HepG2 (cell line): ENCODE data around the gene RASA2. TPM values are rescaled to one million over a fixed set of nuclear protein-coding genes. Genes with fewer than 3 reads are reported as not detected.

Source experiments
- ATAC-seq: fragments of 200-7000 bp; cut with Tn5 transposase; 3 replicates; pipeline ENCODE4 v1.9.1; 2020; ENCODE audit warnings: mild to moderate bottlenecking, moderate library complexity
- BruUV-seq: library from RNA; stranded (reverse); fragments of 400-500 nt; replicated peaks from 2 replicates; lab custom pipeline; 2021; lab: Mats Ljungman, UMichigan
- CTCF ChIA-PET: fragments of 300-600 bp; formaldehyde crosslinking; extraction: SDS; loops from one replicate; lab custom pipeline; 2021; ENCODE audit warnings: low total read pairs, inconsistent platforms, low intra/inter-chr PET ratio; lab: Yijun Ruan, JAX
- POLR2A ChIA-PET: fragments of 350-600 bp; sonication (Branson Sonifier 250); formaldehyde crosslinking; loops from one replicate; lab custom pipeline; 2020; ENCODE audit warnings: antibody characterized with exemption, inconsistent platforms; lab: Yijun Ruan, JAX
- DNase-seq: peaks from one replicate; pipeline ENCODE4 v3.0.0-alpha.2; 2015; ENCODE audit warnings: low spot score
- FAIRE-seq: peaks from 3 replicates; lab custom pipeline; 2011; peaks lifted over from hg19 to GRCh38; lab: Jason Lieb, UNC
- H2AFZ ChIP-seq: one replicate; pipeline ENCODE4 v1.6.1; 2011; ENCODE audit warnings: low read length, inconsistent platforms
- H3K27ac ChIP-seq: fragments of 300-600 bp; 3 replicates; pipeline ENCODE4 v1.8.0; 2011; ENCODE audit warnings: mixed run types, mild to moderate bottlenecking, mixed read lengths, low read length, inconsistent platforms; ENCODE audit not compliant: insufficient read depth; ENCODE audit errors: extremely low read length
- H3K27me3 ChIP-seq, 2 experiments: fragments of 200-600 bp in 1 of 2; 2 replicates in 1 of 2; 3 replicates in 1 of 2; pipeline versions ENCODE4 v1.6.0 to v1.8.0; 2011; ENCODE audit warnings: low read length in 2 of 2, mild to moderate bottlenecking in 2 of 2, moderate library complexity in 2 of 2, inconsistent platforms in 1 of 2; ENCODE audit not compliant: insufficient read depth in 2 of 2, control insufficient read depth in 1 of 2
- H3K36me3 ChIP-seq, 2 experiments: fragments of 200-600 bp in 1 of 2; replicated peaks in 1 of 2; 2 replicates in 1 of 2; 3 replicates in 1 of 2; pipeline versions ENCODE4 v1.5.1 to v1.8.0; 2011; ENCODE audit warnings: low read length in 2 of 2, inconsistent platforms in 1 of 2; ENCODE audit not compliant: insufficient read depth in 2 of 2, control insufficient read depth in 1 of 2
- H3K4me1 ChIP-seq: 2 replicates; pipeline ENCODE4 v1.5.1; 2012; ENCODE audit warnings: low read length, inconsistent platforms; ENCODE audit not compliant: insufficient read depth
- H3K4me2 ChIP-seq: 2 replicates; pipeline ENCODE4 v1.6.0; 2011; ENCODE audit warnings: low read depth, low read length, inconsistent platforms
- H3K4me3 ChIP-seq, 3 experiments: fragments of 200-600 bp in 1 of 3; sonication (generic), shearing (Covaris generic) in 1 of 3; replicated peaks in 1 of 3; 2 replicates each; pipeline ENCODE4 v1.5.1; 2011 to 2016; ENCODE audit warnings: low read length in 3 of 3, inconsistent platforms in 2 of 3, low read depth in 2 of 3, mild to moderate bottlenecking in 2 of 3, control low read depth in 1 of 3, mixed read lengths in 1 of 3; ENCODE audit not compliant: insufficient read depth in 1 of 3
- H3K79me2 ChIP-seq: one replicate; pipeline ENCODE4 v1.6.1; 2011; ENCODE audit warnings: low read length, inconsistent platforms; ENCODE audit not compliant: insufficient read depth
- H3K9ac ChIP-seq: 2 replicates; pipeline ENCODE4 v1.6.0; 2011; ENCODE audit warnings: mild to moderate bottlenecking, low read depth, low read length, inconsistent platforms; ENCODE audit not compliant: insufficient read depth
- H3K9me3 ChIP-seq: 2 replicates; pipeline ENCODE4 v1.5.1; 2012; ENCODE audit warnings: mild to moderate bottlenecking, low read length
- H4K20me1 ChIP-seq: 2 replicates; pipeline ENCODE4 v1.6.0; 2011; ENCODE audit warnings: inconsistent platforms, mild to moderate bottlenecking, low read length, moderate library complexity; ENCODE audit not compliant: insufficient read depth
- ATF4 ChIP-seq, 2 experiments: fragments of 450-650 bp in 1 of 2; sonication (generic) in 1 of 2; formaldehyde crosslinking; IDR thresholded peaks; 2 replicates each; pipeline versions ENCODE4 v1.5.0 to v1.8.0; 2020 to 2022; ENCODE audit warnings: mild to moderate bottlenecking in 1 of 2, missing genetic modification reagents in 1 of 2
- CSRNP2 ChIP-seq: sonication (generic); formaldehyde crosslinking; conservative IDR thresholded peaks from 2 replicates; pipeline ENCODE4 v1.8.0; 2022; ENCODE audit warnings: low read depth, missing genetic modification reagents
- ELK4 ChIP-seq: sonication (generic); formaldehyde crosslinking; IDR thresholded peaks from 2 replicates; pipeline ENCODE4 v1.9.0; 2021; ENCODE audit warnings: missing genetic modification reagents, borderline replicate concordance
- GZF1 ChIP-seq: sonication (generic); formaldehyde crosslinking; IDR thresholded peaks from 2 replicates; pipeline ENCODE4 v1.5.1; 2020; ENCODE audit warnings: mild to moderate bottlenecking, missing genetic modification reagents
- HNF4A ChIP-seq: sonication (generic); formaldehyde crosslinking; IDR thresholded peaks from 2 replicates; pipeline ENCODE4 v1.4.0; 2020; ENCODE audit warnings: missing genetic modification reagents
- ISX ChIP-seq: sonication (generic); formaldehyde crosslinking; conservative IDR thresholded peaks from 2 replicates; pipeline ENCODE4 v1.5.0; 2020; ENCODE audit warnings: missing genetic modification reagents
- JARID2 ChIP-seq: sonication (generic); formaldehyde crosslinking; IDR thresholded peaks from 2 replicates; pipeline ENCODE4 v1.8.1; 2023; ENCODE audit warnings: missing genetic modification reagents, inconsistent platforms; ENCODE audit not compliant: insufficient replicate concordance
- RARG ChIP-seq: sonication (generic); formaldehyde crosslinking; IDR thresholded peaks from 2 replicates; pipeline ENCODE4 v1.4.0; 2020; ENCODE audit warnings: low read depth, mild to moderate bottlenecking, missing genetic modification reagents
- ZNF251 ChIP-seq: sonication (generic); formaldehyde crosslinking; IDR thresholded peaks from 2 replicates; pipeline ENCODE4 v1.9.0; 2021; ENCODE audit warnings: mild to moderate bottlenecking, missing genetic modification reagents
- WGBS: methylation state at CpG from one replicate; pipeline ENCODE4 v1.1.6; 2017; ENCODE audit warnings: low lambda C conversion rate; 5-methylcytosine and 5-hydroxymethylcytosine counted together
- in situ Hi-C: cut with HindIII; loops from 2 replicates; pipeline ENCODE4 v1.10.0; 2017; ENCODE audit warnings: low pct_unique_long_range_greater_than_20kb; ENCODE audit not compliant: extremely low pct_ligation_motif_present
- intact Hi-C: fragments of 100-400 bp; cut with micrococcal nuclease; formaldehyde crosslinking; loops from one replicate; pipeline ENCODE4 v1.10.0; 2022; ENCODE audit not compliant: unreplicated experiment
- polyA plus RNA-seq, 8 experiments: library from polyadenylated mRNA; depleted of rRNA in 3 of 8; stranded (reverse) in 7 of 8; unstranded in 1 of 8; fragments of >200 nt; fragmentation: Illumina TruSeq in 4 of 8; extraction: Trizol in 4 of 8; gene quantifications; 2 replicates each; pipeline versions ENCODE4 v1.2.1 to v1.2.3, GENCODE V29; 2011 to 2016; ENCODE audit warnings: low read depth in 4 of 8, missing spikeins in 1 of 8, mixed read lengths in 1 of 8; ENCODE audit not compliant: insufficient read depth in 1 of 8
- total RNA-seq, 5 experiments: library from RNA; depleted of rRNA; stranded (reverse); fragments of >200 nt; fragmentation: Illumina TruSeq; extraction: Trizol; gene quantifications; 2 replicates each; pipeline ENCODE4 v1.2.3, GENCODE V29; 2016; ENCODE audit warnings: low read depth in 1 of 5

The RASA2 gene
- total and polyA plus RNA-seq, 2 of the 13 experiments (the other 11 are each of a cell fraction or from before 2014, with no cell fraction given), result 5.4 to 8.5 TPM

GRCh38 chr3:141499284-141499683, 12.5 kb downstream of the RASA2 start:
- DNase-seq (no peak), FAIRE-seq (no peak), ATAC-seq (no peak)
- no peaks in the 10 kb centered on the region for H3K9me3 ChIP-seq
- no peak overlapping the region for H3K4me3 ChIP-seq
- H3K27ac ChIP-seq, result no peak overlapping the region
- H4K20me1 ChIP-seq, result no peaks in the 10 kb centered on the region
- no peak overlapping the region for H3K4me2 ChIP-seq
- 97% methylated on average over 4 of the region's 4 CpGs for WGBS
- CTCF ChIA-PET, result no interaction called here
- POLR2A ChIA-PET, result no interaction called here
- in situ Hi-C loops, result no loop called here
- H2AFZ ChIP-seq, result no peak overlapping the region
- H3K9ac ChIP-seq, result no peak overlapping the region
- TF ChIP-seq ATF4 (CRISPR knock-in tag; IDR thresholded peaks at IDR 0.05), result no peak
- TF ChIP-seq ISX, result no peak
- TF ChIP-seq CSRNP2 (CRISPR knock-in tag), result no peak
- TF ChIP-seq HNF4A (CRISPR knock-in tag), result no peak
- TF ChIP-seq JARID2 (CRISPR knock-in tag), result no peak
- TF ChIP-seq RARG (CRISPR knock-in tag), result no peak
- TF ChIP-seq ELK4 (CRISPR knock-in tag), result no peak
- TF ChIP-seq ZNF251 (CRISPR knock-in tag), result no peak
- TF ChIP-seq GZF1 (CRISPR knock-in tag), result no peak
- no peaks in the 10 kb centered on the region for H3K36me3 ChIP-seq
- no TSS peak for BruUV-seq
- no peaks in the 10 kb centered on the region for H3K27me3 ChIP-seq
- H3K4me1 ChIP-seq, result peaks cover 35% of the 10 kb centered on the region
- peaks cover 71% of the 10 kb centered on the region for H3K79me2 ChIP-seq
- intact Hi-C loops, result no loop called here
